Stimulated activated CD8-positive, alpha-beta memory T cell treated with anti-CD3 and anti-CD28 coated beads, Interleukin-12 subunit alpha, Interleukin-12 subunit beta, amount 100 ng/mL, for 24 hours (primary cell): ENCODE measurements around the gene AFAP1.
A peak's percentile ranks its signal among the peaks of the same experiment; 100 is the strongest.

Experiments used
- DNase-seq: peaks from one replicate; pipeline ENCODE4 v3.0.0-alpha.2; 2020; ENCODE audit errors: extremely low read depth

The AFAP1 gene

DNA sequence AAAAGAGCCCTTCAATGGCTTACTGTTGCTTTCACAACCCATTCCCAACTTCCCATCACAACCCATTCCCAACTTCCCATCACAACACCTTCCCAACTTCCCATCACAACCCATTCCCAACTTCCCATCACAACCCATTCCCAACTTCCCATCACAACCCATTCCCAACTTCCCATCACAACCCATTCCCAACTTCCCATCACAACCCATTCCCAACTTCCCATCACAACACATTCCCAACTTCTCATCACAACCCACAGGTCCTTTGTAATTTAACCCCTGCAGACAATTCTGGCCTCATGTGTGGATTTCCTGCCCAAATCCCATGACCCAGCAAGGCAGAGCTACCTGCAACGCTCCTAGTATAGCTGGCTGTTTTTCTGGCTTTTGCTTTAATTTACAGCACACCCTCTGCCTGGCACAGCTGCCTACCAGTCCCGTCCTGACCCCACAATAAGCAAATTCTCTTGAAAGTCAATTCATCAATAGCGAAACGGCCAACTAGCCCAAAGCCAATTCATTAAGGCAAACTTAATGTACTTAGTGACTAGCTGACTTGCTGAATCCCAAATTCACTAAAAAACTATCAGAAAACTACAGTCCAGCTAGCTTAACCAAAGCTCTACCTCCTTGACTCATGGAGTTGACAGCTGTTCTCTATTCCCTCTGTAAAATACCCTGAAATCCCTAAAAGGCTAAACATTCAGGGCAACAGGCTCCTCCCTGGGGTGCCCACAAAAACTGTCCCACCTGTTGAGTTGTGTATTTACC is 75.6 kb downstream of the AFAP1 start:
- DNase-seq: no peak

DNA sequence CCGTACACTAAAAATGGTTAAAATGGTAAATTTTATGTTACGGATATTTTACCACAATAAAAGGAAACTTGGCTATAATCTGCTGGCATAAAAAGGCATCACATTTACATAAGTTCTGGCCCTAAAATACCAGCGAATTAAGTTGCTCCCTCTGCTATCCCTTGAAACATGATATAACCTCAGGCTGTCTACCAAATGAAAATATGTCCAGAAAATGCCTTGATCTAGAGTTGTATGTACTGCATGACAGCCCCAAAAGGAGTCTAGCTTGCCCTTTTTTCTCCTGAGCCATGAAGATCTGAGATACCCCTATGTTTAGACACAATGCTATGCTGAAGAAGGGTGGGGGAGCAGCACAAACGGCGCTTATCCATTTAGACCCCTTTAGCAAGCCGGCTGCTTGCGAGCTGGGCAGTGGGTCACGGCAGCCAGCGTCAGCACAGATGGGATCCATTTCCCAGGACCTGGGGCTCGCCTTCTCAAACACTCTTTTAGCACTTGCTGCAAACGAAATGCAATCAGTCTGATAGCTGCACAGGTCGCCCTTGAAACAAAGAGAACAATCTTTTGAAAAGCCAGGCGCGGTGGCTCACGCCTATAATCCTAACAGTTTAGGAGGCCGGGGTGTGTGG is 77.0 kb downstream of the AFAP1 start:
- no peak for DNase-seq

DNA sequence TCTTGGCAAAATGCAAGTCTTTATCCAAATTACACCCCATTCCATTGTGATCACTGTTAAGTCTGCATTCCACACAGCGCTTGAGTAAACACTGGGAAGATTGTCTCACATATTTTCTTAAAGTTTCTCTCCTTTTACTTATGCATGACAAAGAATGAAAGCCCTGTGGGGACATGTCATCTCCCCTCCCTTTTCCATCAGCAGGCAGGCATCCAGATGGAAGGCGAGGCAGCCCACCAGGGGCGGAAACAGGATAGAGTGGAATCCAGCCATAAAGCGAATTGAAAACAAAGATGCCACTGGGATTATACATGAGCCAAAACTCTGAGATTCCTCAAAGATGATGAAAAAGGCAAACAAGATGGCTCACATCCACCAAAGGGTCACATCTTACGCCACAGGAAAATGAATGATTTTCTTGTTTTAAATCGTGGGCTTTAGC is 78.2 kb downstream of the AFAP1 start:
- no peak for DNase-seq

DNA sequence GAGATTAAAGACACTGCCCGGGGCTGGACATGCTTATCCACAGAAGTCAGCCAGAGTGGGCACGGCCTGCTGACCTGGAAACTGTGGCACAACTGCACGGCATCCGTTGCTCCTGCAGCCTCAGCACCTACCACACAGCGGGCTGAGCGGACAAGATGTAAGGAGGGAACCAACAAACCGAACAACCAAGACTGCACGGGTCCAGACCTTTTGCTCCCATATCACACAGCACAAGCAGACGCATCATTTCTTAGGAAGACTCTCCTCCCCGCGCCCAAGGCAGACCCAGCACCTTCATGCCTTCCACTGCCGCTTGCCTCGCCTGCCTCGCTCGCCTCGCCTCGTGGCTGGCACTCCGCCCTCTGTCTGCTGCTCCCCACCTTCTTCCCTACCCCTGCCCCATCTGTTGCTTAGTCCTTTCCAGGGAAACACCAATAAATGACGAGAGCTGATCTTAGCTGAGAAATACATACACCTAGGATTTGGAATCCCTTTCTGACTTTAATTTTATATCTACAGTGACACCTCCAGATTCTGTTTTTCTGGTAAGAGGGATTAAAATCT is 79.0 kb downstream of the AFAP1 start:
- DNase-seq: no peak

DNA sequence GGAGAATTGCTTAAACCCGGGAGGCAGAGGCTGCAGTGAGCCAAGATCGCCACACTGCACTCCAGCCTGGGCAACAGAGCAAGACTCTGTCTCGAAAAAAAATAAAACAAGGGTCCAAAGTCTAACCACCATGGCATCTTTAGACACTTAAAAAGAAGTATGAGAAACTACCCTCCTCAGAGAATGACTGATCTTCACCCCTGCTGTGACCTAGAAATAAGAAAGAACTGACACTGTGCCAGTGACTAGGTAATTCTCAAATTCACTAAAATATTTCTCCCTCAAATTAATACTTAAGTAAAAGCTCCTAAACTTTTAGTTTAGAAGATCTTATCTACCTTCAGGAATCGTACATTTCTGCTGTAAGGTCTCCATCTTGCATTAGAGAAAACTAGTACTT is 80.3 kb downstream of the AFAP1 start:
- no peak for DNase-seq

DNA sequence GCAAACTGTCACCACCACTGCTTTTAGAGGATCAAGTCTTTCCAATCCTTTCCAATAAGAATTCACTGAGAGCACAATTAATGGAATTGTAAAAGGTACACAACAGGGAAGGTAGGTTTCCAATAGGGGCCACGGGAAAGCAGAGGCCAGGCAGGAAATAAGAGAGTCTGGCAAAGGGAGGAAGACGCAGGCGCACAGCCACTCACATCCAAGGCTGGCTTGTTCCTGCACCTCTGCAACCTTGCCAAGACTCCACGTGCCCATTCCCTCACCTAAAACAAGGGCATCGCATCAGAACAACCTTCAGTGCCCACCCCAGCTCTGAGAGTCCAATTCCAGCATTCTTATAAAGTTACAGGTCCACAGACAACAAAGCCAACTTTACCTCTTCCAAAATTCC is 81.2 kb downstream of the AFAP1 start:
- no peak for DNase-seq

DNA sequence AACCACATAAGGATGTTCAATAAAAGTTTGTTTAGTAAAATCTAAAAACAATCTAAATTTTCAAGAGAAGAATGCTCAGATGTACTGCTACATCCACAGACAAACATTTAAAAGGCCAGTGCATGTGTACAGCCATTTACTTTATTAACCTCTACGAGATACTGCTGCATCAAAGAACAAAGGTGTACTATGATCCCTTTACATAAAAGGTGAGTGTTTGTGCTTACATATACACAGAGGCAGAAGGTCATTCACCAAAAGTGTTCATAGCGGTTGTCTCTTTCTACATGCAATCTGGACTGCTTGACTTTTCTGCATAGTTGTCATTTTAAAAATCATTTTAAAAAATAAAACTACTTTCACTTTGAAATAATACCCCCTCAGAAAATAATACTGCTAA is 81.7 kb downstream of the AFAP1 start:
- no peak for DNase-seq

DNA sequence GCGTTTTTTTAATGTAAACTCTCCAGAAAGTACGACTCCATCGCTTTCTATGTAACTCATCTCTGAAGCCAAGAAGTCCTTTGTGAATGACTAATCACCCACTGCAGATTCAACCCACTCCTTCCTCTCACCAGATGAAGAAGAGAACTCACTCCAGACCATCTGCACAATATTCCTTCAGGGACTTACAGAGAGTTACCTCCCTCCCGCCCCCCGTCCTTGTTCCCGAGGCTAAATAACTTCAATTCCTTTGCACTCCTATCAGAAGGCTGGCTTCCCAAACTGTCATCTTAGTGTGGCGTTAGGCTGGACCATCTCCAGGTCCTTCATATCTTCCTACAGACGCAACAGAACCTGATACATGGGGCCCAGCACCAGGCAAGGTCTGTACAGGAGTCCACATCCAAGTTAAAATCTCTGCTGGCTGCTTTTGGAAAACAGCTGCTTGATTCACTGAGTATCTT is 82.4 kb downstream of the AFAP1 start:
- DNase-seq: no peak

DNA sequence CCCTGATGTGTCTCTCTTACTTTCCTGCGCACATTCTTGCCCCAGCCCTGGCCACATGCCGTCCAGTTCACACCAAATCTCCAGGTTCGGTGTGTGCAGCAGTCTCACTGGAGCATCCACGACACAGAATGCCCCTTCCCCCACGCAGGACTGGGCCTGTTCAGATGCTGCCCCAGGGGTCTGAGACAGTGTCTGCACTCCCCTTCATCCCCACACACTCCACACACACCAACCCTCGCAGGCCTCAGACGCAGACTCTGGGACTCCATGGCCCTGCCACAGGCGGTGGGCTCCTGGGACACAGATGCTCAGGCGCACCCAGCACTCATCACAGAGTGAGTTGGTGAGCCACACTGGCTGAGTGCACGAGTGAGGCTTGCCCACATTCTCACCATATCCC is 83.9 kb downstream of the AFAP1 start:
- DNase-seq: no peak

DNA sequence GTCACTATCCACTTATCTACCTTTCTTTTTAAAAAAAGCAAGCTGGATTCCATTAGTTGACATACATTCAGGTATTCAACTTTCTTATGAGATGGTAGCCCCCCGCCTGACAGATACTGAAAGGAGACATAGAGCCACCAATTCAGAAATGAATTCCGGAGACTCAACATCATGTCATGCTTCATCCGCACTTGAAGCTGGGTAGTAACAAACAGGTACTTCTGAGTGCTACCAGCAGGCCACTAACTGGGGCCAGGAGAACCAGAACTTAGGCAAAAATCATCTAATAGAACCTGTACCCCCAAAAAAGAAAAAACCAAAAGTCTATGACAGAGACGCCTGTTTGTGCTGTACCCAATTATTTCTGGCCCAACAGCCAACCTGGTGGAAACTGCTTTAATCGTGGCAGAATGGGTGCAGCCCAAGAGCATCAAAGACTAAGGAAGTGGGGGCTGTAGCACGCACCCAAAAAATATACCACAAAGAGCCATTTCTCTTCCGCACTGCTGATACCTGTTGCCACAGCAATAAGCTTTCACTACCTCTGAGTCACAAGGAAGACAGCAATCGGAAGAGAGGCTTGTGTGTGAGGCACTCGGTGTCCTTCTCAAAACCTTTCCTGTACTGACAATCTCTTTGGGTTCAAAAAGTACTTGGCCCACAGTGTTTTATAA is 84.8 kb downstream of the AFAP1 start:
- DNase-seq: no peak

DNA sequence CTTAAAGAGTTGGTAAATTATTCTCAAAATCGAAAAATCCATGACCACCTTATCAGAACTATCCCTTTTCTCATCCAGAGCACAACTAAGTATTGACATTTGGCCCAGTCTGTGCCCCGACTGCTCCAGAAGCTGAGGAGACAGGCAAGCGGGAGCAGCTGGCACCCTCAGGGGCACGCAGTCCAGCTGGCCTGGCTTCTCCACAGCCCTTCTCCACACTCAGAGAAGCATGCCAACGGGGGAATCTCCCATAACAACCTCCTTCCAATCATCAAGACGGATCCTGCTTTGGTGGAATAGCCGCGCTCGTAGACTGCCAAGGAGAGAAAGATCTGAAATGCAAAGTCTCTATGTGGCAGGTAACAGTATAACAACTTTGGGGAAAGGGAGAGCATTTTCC is 85.4 kb downstream of the AFAP1 start:
- DNase-seq: no peak

DNA sequence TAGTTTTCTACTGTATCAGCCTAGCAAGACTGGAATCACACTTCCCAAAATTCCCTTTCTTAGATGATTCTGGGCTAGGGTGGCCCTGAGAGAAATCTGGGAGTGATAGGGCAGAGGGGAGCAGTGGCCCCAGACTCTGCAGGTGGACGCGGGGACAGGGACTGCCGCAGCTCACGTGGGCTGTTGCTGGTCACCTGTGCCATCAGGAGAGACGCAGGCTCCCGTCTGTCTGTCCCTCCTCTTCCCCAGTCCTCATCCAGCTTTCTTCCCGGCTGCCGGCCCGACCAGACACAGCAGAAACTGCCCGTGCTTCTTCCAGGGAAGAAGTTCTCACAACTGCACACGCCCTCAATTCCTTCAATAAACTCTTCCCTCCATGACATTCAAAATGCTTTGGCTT is 86.4 kb downstream of the AFAP1 start:
- no peak for DNase-seq

DNA sequence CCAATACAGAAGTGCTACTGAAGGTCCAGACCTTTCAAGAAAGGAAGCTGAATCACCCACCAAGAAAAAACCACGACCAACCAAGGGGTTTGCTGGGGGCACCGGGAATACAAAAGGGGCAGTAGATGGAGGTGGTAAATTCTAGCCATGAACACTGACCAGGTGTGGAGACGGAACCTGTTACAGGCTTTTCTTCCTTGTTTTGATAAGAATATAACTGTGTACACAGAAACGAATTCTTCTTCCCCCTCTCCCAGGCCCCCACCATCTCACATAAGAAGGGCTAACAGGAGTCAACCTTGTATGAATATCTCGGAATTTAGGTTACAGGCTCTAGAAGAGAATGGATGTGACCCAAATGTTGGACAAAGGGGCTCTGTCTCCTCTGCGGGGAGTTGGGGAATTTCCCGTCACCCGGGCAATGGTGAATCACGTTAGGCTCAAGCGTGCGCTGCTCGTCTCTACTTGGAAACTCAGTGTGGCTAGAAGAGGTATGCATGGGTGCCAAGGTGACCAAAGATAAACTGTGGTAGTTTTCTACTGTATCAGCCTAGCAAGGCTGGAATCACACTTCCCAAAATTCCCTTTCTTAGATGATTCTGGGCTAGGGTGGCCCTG is 87.0 kb downstream of the AFAP1 start:
- no peak for DNase-seq

DNA sequence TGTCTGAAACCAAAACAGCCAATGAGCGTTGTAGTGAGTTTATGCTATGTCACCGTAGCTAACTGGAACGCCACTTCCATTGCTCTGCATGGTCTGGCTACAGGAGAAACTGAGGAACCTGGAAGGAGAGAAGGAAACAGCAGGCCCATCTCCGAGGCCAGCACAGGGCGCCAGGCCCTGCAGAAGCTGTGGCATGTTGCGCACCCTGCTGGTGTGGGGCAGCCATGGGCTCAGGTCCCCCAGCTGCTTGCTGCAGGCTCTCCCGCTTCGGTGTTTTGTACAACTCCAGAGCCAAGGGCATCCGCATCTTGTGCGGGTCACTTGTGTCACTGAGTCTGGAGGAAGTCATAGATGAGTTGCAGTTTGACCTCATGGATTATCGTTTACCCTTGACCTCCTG is 89.2 kb downstream of the AFAP1 start:
- no peak for DNase-seq

DNA sequence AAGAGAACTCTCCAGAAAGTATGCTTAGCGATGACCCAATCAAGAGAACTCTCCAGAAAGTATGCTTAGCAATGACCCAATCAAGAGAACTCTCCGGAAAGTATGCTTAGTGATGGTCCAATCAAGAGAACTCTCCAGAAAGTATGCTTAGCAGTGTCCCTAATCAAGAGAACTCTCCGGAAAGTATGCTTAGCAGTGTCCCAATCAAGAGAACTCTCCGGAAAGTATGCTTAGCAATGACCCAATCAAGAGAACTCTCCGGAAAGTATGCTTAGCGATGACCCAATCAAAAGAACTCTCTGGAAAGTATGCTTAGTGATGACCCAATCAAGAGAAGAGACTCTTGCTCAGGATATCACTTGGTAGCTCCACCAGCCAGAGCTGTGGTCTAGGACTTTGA is 92.5 kb downstream of the AFAP1 start:
- DNase-seq: no peak

DNA sequence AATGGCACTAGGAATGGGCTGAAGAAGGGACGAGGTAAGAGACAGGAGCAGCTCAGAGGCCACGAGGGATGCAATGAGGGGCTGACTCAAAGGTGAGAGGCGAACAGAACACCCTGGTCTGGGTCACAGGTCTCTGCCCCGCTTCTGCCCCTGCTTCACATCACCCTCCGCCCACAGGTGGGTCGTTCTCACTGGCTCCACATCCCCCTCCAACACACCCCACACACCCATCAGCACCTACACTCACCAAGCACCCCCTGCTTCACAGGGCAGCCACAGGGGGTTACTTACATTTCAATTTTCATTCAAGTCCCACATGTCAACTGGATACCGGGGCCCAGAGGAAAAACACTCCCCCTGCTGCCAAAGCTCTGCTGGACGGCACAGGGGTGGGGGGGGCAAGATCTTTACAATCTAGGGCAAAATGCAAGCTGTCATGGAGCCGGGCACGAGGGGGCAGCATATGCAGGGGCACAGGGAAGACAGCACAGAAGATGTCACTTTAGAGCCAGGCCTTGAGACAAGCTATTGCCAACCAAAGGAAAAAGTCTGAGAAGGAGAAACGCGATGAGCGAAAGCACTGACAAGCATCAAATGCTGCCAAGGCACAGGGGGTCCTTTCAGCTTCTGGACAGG is 94.0 kb downstream of the AFAP1 start:
- no peak for DNase-seq

DNA sequence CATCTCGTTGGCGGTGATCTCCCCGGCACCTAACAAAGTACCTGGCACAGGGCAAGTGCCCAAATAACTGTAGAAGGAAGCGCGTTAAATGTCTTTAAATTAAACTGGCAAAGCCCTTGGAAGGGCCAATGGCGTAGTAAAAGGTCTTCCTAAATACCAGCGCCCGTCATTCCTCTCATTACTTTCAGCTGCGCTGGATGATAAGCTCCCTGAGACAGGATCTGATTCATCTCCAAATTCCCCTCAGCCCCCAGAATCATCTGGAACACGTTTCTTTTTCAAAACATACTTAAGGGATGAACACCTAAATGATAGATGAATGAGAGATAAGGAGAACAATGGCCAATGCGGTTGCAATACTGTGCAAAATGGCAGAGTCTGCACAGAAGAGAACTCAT is 95.1 kb downstream of the AFAP1 start:
- no peak for DNase-seq

DNA sequence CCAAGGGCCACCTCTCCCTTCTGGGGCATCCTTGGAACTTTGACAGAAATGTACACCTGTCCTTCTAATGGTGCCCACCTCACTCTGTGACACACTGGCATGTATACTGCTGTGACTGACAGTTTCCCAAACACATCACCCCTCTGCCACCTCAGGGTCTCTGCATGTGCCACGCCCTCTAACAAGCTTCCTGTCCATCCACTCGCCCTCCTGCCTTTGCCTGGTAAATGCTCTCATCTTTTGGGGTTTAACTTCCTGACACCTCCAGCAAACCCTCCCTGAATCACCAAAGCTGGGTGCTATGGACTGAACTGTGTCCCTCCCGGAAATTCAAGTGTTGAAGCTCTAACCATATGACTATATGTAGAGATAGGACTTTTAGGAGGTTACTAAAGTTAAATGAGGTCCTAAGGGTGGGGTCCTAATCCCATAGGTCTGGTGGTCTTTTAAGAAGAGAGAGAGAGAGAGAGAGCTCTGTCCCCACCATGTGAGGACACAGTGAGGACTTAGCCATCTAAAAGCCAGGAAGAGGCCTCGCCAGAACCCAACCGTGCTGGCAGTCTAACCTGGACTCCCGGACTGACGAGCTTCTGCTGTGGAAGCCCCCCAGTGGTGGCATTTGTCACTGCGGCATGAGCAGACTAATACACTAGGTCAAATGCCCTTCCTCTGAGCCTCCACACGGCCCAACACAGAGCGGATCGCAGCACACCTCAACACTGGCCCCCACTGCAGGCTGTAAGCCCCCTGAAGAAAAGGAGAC is 95.6 kb downstream of the AFAP1 start:
- DNase-seq: peak; percentile 45

DNA sequence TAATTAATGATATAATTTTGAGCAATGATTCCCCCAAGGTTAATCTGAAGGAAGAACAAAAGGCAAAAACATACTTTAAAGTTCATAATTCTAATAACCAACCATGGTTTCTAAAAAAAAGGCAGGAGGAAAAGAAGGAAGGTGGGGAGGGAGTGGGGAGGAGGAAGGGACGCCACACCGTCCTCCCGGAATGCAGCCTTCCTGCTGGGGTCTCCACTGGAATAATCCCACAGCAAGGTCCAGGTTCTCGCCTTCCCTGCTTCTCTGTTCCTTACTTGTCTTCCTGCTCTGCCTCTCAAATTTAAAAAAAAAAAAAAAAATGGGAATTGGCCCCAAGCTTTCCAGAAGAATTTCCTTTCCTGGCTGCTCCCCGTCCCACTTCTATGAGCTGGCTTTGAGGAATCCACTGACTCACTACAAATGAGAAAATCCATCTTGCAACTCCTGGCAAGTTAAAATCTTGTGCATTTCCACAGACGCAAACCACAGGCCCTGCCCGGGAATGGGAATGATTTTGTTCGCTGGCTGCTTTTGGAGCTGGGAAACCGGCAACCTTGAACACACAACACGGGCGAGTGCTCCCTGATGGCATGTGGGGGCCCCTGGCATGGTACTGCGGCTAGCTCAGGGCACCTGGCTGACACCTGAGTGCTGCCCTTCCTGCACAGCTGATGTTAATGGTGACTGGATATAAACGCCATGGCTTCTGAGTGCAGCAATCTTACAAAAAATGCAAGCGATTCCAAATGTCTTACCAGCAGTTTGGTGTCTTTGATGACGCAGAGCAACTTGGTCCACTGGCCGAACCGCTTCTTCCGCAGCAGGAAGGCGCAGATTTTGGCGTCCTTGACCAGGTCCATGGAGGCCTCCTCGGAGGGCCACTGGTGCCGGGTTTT is 97.0 kb downstream of the AFAP1 start:
- no peak for DNase-seq

DNA sequence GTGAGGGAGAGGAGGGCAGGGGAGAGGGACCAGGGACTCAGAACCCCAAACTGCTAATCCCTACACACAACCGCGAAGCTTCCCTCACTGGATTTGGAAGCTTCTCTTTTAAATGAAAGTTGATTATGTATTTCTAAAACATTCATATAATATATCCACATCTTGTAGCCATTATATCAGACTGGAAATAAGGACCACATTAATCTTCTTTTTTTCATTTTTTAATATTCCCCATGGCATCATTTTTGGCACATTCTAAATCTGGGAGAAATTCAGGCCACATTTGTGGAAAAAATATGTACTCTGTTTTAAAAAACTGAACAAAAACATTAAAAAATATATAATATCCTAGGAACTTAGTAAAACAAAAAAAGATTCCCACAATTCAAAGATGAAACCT is 97.8 kb downstream of the AFAP1 start:
- no peak for DNase-seq
